ENCODE results near the gene SLC37A1.

SLC37A1 gene

GRCh38 chr21:42527489-42528158 is 14.0 kb downstream of the SLC37A1 start:
- no peak for DNase-seq (ENCODE audit: low spot score)

GRCh38 chr21:42530167-42530518 is 16.5 kb downstream of the SLC37A1 start:
- no peak for DNase-seq (ENCODE audit: low spot score)

- no peak for DNase-seq (ENCODE audit: low spot score)
These were observed 18.1 kb downstream of the SLC37A1 start for GRCh38 chr21:42531771-42532170.

- DNase-seq (ENCODE audit: low spot score), result no peak
These were observed 19.0 kb downstream of the SLC37A1 start for GRCh38 chr21:42532466-42533181.

DNA sequence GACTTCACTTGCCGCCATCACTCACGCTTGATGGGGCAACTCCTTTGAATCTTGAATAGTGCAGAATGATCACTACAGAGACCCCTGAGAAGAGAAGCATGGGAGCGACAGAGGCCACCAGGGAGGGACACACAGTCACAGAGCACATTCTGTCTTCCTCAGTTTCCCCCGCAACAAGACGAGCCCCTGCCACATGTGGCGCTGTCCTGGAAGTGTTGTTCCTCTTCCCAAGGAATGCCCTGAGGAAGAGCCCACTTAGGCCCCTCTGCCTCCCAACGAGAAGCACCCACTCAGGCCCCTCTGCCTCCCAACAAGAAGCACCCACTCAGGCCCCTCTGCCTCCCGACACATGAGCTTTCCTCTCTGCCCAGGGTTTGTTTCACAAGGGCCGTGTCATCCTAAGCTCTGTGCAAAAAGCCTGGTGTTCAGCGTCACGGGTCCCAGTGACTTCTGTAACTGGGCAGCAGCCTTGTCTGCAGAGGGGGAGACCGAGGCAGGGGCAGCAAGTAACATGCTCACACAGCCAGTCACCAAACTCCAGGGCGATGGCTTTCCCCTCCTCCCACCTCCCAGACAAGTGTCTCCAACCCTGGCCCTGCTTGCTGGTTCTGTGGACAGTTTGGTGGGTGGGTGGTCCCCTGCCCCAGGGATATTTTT is 19.8 kb downstream of the SLC37A1 start:
- no peak for DNase-seq (ENCODE audit: low spot score)

GRCh38 chr21:42533963-42534355 is 20.3 kb downstream of the SLC37A1 start:
- DNase-seq (ENCODE audit: low spot score), result no peak

- no peak for DNase-seq (ENCODE audit: low spot score)
These were observed 21.0 kb downstream of the SLC37A1 start for GRCh38 chr21:42534421-42535378.

DNA sequence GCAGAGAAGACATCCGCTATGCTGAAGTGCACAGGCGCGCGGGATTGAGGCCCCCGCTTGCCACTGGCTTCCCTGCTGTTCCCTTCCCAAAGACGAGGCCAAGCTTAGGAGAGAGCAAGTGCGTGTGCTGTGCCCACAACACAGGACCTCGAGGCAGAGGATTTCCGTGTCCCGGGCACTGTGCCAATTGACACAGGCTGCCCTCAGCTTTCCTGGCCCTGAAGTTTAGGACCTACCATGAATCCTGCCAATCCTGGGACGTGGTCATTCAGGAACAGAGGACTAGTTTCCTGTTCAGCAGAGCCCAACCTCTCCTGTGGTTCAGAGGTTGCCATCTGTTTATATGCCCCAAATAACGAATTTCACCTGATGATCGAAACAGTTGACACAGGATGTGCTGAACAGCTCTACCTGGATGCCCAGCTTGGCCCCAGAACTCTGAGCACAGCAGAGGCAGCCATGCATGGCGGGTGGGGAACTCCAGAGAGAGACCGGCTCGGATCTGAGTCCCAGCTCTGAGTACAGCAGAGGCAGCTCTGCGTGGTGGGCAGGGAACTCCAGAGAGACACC is 22.0 kb downstream of the SLC37A1 start:
- DNase-seq (ENCODE audit: low spot score), result no peak

DNA sequence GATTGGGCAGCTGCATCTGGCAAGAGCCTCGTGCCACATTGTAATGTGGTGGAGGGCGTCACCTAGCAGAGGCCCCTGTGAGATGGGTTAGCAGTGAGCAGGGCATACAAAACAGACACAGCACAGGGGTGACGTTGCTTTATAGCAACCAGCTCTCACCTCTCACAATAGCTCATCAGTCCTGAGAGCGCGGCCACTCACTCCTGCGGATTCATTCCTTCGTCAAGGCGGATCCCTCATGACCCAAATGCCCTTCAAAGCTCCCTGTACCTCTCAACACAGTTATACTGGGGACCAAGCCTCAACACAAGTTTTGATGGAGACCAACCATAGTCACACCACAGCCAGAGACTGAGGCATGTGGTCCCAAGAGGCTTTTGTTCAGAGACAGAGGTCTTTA is 22.9 kb downstream of the SLC37A1 start:
- no peak for DNase-seq (ENCODE audit: low spot score)

DNA sequence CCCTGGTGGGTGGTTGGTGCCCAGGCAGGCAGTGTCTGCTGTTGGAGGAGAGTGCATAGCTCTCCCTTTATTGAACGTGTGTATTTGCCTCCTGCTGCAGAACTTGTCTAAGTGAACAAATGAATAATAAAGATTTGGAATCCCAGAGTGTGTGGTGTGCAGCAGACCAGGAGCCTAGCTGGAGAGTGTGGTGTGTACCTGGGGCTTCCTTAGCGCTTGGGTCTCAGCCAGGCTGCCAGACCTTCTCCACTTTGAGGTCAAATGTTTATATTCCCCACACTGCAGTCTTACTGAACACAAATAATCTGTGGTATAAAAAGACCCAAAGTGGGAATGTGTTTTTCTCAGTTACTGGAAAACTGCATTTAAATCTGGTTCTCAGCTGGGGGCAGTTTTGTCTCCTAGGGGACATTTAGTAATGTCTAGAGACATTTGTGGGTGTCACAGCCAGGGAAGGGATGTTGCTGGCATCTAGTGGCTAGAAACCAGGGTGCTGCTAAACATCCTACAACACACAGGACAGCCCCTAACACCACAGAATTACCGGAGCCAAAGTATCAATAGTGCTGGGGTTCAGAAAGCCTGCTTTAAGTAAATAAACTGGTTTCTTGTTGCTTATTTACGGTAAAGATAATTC is 23.6 kb downstream of the SLC37A1 start:
- DNase-seq (ENCODE audit: low spot score), result no peak

DNA sequence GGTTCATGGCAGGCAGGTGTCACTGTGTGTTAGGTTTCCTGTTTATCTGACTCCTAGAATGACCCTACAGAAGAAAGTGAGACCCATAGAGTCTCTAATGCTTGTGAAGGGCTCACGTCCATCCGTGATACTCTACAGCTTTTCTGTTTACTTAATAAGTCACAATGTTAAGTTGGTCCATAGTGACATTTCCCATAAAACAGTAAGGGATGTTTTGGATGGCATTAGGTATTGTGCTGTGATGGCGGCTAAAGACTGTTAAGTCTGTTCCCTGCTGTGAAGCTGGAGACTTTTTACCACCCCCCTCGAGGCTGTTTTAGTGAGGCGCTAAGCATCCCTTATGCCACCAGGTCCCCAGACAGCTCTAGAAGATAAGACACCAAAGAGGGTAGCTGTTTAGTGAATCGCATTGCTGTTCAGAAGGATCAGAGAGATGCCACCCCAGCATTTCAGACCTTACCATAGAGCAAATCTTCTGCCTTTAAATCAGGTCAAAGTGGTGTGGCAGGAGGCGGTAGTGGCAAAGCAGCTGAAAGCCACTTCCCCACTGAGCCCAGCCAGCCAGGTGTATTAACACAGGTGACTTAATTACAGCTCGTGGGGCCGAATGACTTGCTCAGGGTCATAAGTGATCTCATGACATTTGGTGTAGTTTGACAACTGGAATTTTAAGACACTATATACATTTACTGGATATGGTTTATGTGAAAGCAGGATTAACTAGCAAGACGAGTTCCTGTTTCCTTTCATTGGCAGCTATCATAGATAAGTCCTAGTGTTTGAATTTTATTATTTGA is 25.0 kb downstream of the SLC37A1 start:
- no peak for DNase-seq (ENCODE audit: low spot score)

DNA sequence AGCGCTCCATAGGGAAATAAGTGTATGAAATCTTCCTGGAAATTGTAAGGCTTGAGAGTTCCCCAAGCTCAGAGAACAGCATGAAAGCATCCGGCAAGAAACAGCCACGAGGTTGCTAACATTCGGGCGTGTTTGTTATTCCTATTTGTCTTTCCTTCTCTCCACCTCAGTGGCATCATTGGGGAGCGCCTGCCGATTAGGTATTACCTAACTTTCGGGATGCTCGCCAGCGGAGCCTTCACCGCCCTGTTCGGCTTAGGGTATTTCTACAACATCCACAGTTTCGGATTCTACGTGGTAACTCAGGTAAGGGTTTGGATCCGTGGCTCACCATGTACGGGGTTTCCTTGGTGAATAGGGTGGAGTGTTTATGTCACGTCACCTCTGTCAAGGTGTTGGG is 25.7 kb downstream of the SLC37A1 start:
- no peak for DNase-seq (ENCODE audit: low spot score)

DNA sequence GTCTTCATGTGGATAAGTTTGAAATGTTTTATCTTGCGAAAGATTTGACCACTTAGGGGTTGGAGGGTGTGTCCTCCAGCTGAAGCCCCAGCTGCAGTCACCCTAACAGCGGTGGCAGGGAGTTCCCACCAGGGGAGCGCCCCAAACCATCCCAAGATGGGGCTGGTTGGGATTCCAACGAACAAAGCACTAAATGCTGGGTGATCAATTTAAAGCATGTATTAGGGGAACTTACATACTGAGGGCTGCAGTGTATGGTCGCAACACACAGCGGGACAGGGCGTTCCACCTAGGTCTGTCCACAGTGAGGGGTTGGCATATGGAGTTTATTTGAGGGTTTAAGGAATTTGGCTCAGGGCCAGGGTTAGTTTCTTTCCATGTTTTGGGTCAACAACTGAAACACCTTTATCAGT is 26.3 kb downstream of the SLC37A1 start:
- DNase-seq (ENCODE audit: low spot score), result no peak

DNA sequence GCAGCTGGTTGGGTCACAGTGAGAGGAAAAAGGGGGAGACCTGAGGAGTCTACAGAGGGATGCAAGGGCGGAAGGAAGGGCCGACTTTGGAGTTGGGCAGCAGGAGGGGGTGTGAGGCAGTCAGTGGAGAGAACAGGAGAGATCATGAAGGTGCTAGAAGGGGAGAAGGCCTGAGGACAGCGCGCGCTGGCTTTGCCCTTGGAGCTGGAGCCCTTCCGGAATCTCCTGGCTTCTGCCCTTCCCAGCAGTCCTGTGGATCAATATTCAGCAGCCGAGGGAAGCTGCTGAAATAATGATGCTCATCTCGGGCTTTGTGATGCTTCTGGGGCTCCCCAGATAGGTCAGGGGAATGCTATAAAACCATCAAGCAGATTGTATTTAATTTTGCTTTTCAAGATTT is 26.7 kb downstream of the SLC37A1 start:
- DNase-seq (ENCODE audit: low spot score), result no peak

DNA sequence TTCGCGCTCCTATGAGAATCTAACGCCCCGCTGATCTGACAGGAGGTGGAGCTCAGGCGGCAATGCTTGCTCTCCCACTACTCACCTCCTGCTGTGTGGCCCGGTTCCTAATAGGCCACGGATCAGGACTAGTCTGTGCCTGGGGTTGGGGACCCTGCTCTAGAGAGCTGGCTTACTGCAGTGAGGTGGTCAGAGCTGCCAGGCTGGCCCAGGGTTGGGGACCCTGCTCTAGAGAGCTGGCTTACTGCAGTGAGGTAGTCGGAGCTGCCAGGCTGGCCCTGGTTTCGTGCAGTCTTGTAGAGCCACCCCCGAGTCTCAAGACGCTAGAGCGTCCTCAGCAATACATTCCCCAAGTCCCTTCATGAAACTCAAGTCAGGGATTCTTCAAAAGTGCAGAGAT is 27.5 kb downstream of the SLC37A1 start:
- DNase-seq (ENCODE audit: low spot score), result no peak

GRCh38 chr21:42541618-42542017 is 28.0 kb downstream of the SLC37A1 start:
- DNase-seq (ENCODE audit: low spot score), result no peak

- DNase-seq (ENCODE audit: low spot score), result no peak
These were observed 28.5 kb downstream of the SLC37A1 start for GRCh38 chr21:42542196-42542595.

DNA sequence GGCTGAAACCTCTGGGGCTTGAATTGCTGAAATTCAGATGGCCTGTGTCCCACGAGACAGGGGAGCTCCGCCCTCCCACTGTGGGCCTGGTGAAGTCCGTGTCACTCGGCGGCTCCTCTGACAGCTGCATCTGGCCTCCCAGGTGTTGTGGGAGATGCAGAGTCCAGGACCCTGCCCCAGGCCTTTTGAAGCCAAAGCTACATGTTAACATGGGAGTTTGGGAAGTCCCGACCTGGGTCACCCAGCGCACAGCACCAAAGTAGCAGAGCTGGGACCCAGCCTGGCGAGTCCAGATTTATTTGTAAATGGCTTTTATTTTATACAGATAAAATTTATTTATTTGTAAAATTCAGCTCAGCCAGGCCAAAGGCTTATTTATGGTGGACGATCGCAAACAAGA is 28.9 kb downstream of the SLC37A1 start:
- DNase-seq (ENCODE audit: low spot score), result no peak

DNA sequence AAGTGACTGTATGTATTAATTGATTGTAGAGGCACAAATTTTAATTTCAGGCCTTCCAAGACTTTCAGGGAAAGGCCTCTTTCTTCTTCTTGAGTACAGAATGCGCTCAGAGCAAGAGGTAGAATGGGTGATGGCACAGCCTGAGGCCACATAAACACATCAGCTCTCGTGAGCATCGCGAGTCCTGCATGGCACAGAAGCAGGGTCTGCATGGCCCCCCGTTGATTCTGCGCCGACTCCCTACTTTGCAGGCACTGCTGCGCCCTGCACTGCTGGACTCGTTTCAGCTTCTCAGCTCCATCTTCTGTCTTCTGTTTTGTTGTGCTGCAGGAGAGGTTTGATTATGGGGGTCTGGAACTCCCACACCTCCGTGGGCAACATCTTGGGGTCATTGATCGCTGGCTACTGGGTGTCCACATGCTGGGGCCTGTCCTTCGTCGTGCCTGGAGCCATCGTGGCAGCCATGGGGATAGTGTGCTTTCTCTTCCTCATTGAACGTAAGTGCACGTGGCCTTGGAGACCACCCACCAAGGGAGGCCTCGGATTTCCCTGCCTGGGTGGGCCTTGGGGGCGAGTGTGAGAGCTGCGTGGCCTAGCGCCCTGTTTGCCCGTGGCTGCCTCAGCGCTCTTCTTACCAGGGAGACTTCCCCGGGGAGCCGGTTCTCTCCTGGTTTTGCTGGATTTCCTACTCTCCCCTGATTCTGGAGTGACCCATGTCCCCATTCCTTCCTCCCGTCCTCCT is 29.6 kb downstream of the SLC37A1 start:
- no peak for DNase-seq (ENCODE audit: low spot score)

- no peak for DNase-seq (ENCODE audit: low spot score)
These were observed 30.9 kb downstream of the SLC37A1 start for GRCh38 chr21:42544544-42544943.
